Liver (tissue), 9 donors: ENCODE measurements around the gene POLG. TPM values are rescaled to one million over a fixed set of nuclear protein-coding genes. Genes with fewer than 3 reads are reported as not detected.
A peak's percentile ranks its signal among the peaks of the same experiment; 100 is the strongest.

Experiments used
- DNase-seq: peaks from one replicate; pipeline ENCODE4 v3.0.0-alpha.2; 2017; ENCODE audit warnings: low spot score
- H3K27ac ChIP-seq, 2 donors: one replicate each; pipeline ENCODE4 v1.7.0; 2013; ENCODE audit warnings: inconsistent platforms in 2 of 2, low read length in 2 of 2, control low read depth in 1 of 2, low read depth in 1 of 2, mild to moderate bottlenecking in 1 of 2
- H3K27me3 ChIP-seq, 4 donors: one replicate each; pipeline versions ENCODE4 v1.6.1 to v1.7.0; 2013; ENCODE audit warnings: low read length in 3 of 4, inconsistent platforms in 1 of 4, mild to moderate bottlenecking in 1 of 4, moderate library complexity in 1 of 4; ENCODE audit not compliant: control insufficient read depth in 4 of 4, insufficient read depth in 4 of 4
- H3K36me3 ChIP-seq, 4 donors: one replicate each; pipeline versions ENCODE4 v1.6.1 to v1.7.0; 2013; ENCODE audit warnings: low read length in 3 of 4, mild to moderate bottlenecking in 3 of 4, low read depth in 1 of 4, moderate library complexity in 1 of 4; ENCODE audit not compliant: control insufficient read depth in 4 of 4, insufficient read depth in 3 of 4
- H3K4me1 ChIP-seq, 4 donors: one replicate each; pipeline versions ENCODE4 v1.6.1 to v1.7.0; 2013; ENCODE audit warnings: low read length in 3 of 4, mild to moderate bottlenecking in 3 of 4, moderate library complexity in 1 of 4; ENCODE audit not compliant: control insufficient read depth in 4 of 4, insufficient read depth in 4 of 4
- H3K4me3 ChIP-seq, 3 donors: one replicate each; pipeline versions ENCODE4 v1.6.1 to v1.7.0; 2013; ENCODE audit warnings: low read length in 3 of 3, control low read depth in 1 of 3, low read depth in 1 of 3, mild to moderate bottlenecking in 1 of 3
- H3K9ac ChIP-seq, 2 donors: one replicate each; pipeline ENCODE4 v1.7.0; 2013; ENCODE audit warnings: low read length in 2 of 2, mild to moderate bottlenecking in 2 of 2, moderate library complexity in 2 of 2, control low read depth in 1 of 2, low read depth in 1 of 2
- H3K9me3 ChIP-seq, 4 donors: one replicate each; pipeline versions ENCODE4 v1.6.1 to v1.7.0; 2013; ENCODE audit warnings: low read length in 3 of 4; ENCODE audit not compliant: control insufficient read depth in 4 of 4
- EGR1 ChIP-seq, 2 donors: IDR thresholded peaks; 2 replicates each; pipeline ENCODE4 v1.6.1; 2016 to 2018; ENCODE audit warnings: antibody characterized with exemption in 2 of 2, low read depth in 2 of 2
- FOXA1 ChIP-seq: IDR thresholded peaks from 2 replicates; pipeline ENCODE4 v1.6.1; 2016; ENCODE audit warnings: antibody characterized with exemption
- FOXA2 ChIP-seq: IDR thresholded peaks from 2 replicates; pipeline ENCODE4 v1.6.1; 2016; ENCODE audit warnings: antibody characterized with exemption
- GABPA ChIP-seq, 2 donors: IDR thresholded peaks in 1 of 2; conservative IDR thresholded peaks in 1 of 2; 2 replicates each; pipeline ENCODE4 v1.6.1; 2016; ENCODE audit warnings: antibody characterized with exemption in 2 of 2, mild to moderate bottlenecking in 1 of 2, moderate library complexity in 1 of 2
- HNF4A ChIP-seq, 2 donors: conservative IDR thresholded peaks; 2 replicates each; pipeline ENCODE4 v1.6.1; 2016; ENCODE audit warnings: antibody characterized with exemption in 2 of 2, mild to moderate bottlenecking in 2 of 2
- JUND ChIP-seq, 2 donors: IDR thresholded peaks; 2 replicates each; pipeline ENCODE4 v1.6.1; 2016; ENCODE audit warnings: antibody characterized with exemption in 2 of 2
- NR2F2 ChIP-seq: IDR thresholded peaks from 2 replicates; pipeline ENCODE4 v1.6.1; 2016; ENCODE audit warnings: antibody characterized with exemption
- RAD21 ChIP-seq, 2 donors: IDR thresholded peaks; 2 replicates each; pipeline ENCODE4 v1.6.1; 2016; ENCODE audit warnings: antibody characterized with exemption in 2 of 2, mild to moderate bottlenecking in 2 of 2
- RXRA ChIP-seq, 2 donors: IDR thresholded peaks; 2 replicates each; pipeline ENCODE4 v1.6.1; 2017 to 2018; ENCODE audit warnings: antibody characterized with exemption in 2 of 2, mild to moderate bottlenecking in 1 of 2
- SP1 ChIP-seq: IDR thresholded peaks from 2 replicates; pipeline ENCODE4 v1.6.1; 2018; ENCODE audit warnings: antibody characterized with exemption, mild to moderate bottlenecking
- YY1 ChIP-seq: IDR thresholded peaks from 2 replicates; pipeline ENCODE4 v1.6.1; 2016; ENCODE audit warnings: antibody characterized with exemption, mild to moderate bottlenecking
- WGBS: extraction: QIAGEN DNeasy Blood & Tissue Kit; methylation state at CpG from one replicate; pipeline ENCODE4 v1.1.7; 2013; 5-methylcytosine and 5-hydroxymethylcytosine counted together
- polyA plus RNA-seq, 2 donors: library from polyadenylated mRNA; stranded (reverse) in 1 of 2; unstranded in 1 of 2; fragments of 200-250 nt in 1 of 2; fragments of >200 nt in 1 of 2; fragmentation: Nextera tagmentation in 1 of 2; extraction: Ambion mirVana in 1 of 2; gene quantifications; one replicate each; pipeline versions ENCODE4 v1.2.1 to v1.2.3, GENCODE V29; 2013 to 2015
- total RNA-seq, 2 donors: library from RNA; depleted of rRNA; stranded (reverse); fragments of >200 nt; gene quantifications; one replicate each; pipeline ENCODE4 v1.2.3, GENCODE V29; 2014
- TF ChIP-seq, protein P1 (sequence below): IDR thresholded peaks from 2 replicates; pipeline ENCODE4 v1.6.1; 2016; ENCODE audit warnings: antibody characterized with exemption
- TF ChIP-seq, protein P2 (sequence below): fragments of 150-350 bp; IDR thresholded peaks from 2 replicates; pipeline ENCODE4 v1.5.1; 2017; ENCODE audit warnings: improper control_type of control experiment, low read depth, low read length; ENCODE audit not compliant: missing input control
- TF ChIP-seq, protein P3 (sequence below): IDR thresholded peaks from 2 replicates; pipeline ENCODE4 v1.6.1; 2016; ENCODE audit warnings: antibody characterized with exemption
- TF ChIP-seq, protein P4 (sequence below): IDR thresholded peaks from 2 replicates; pipeline ENCODE4 v1.6.1; 2016; ENCODE audit warnings: antibody characterized with exemption
- TF ChIP-seq, protein P5 (sequence below): IDR thresholded peaks from 2 replicates; pipeline ENCODE4 v1.6.1; 2016; ENCODE audit warnings: antibody characterized with exemption, mild to moderate bottlenecking
- donor health status: healthy.
- donor health status: healthy.
- donor health status: healthy.
- donor health status: healthy.
- donor health status: healthy.

Gene POLG
- total and polyA plus RNA-seq, 4 donors, result 15.2 to 53.1 (median 31.4) TPM

DNA sequence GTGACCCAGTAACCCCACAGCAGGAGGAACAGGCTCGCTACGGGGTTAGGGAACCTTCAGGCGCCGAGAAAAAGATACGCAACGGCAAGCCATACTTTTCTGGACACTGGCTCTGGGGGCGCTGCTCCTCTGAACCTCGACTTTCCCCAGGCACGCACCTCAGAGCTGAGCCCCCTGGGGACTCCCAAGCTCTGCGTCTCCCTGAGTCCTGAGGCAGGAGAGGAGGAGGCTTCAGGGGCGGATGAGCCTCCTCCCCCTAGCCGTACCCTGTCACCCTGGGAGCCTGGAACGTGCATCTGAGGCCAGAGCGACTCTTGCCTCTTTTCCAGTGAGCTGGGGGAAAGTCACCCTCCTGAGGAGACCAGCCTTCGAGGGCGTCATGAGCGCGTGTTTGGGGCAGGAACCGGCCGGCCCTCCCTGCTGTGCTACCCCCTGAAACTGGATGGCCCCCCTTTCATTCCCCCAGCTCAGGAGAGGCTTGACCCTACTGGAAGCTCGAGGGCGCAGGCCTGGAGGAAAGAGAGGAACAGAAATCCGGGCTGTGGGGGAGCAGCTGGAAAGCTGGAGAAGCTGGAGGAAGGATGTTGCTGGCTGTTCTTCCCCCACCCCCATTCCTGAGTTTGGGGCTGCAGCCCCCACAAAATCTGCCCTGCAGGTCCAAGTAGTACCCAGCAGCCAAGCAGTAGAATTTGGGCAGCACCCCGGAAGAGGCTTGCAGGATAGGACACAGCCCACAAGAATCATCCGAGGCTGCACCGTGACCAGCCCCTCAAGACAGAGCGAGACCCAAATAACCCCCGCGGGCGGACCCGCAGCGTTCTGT lies 25.1 kb upstream of the POLG start:
- no peak overlapping the region for H3K9ac ChIP-seq
- no peaks in the 10 kb centered on the region for H3K9me3 ChIP-seq
- peak overlapping the region in 1 of 3 donors; percentile 34 for H3K4me3 ChIP-seq
- H3K36me3 ChIP-seq, result no peaks in the 10 kb centered on the region
- H3K27ac ChIP-seq, result no peak overlapping the region
- peaks cover 0 to 17% (median 9%) of the 10 kb centered on the region in 4 donors for H3K27me3 ChIP-seq
- WGBS, result 11% methylated on average over 32 of the region's 32 CpGs
- TF ChIP-seq NR2F2 (no peak), RXRA (IDR thresholded peaks at IDR 0.05) (no peak), JUND (IDR thresholded peaks at IDR 0.05) (no peak), SP1 (no peak), FOXA1 (no peak), EGR1 (IDR thresholded peaks at IDR 0.05; ENCODE audit: low read depth in 2 of 2) (no peak), GABPA (IDR thresholded peaks at IDR 0.05 in 1 of 2, conservative IDR thresholded peaks at IDR 0.05 in 1 of 2) (no peak), YY1 (no peak)
- TF ChIP-seq, protein P1, sequence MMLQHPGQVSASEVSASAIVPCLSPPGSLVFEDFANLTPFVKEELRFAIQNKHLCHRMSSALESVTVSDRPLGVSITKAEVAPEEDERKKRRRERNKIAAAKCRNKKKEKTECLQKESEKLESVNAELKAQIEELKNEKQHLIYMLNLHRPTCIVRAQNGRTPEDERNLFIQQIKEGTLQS, result no peak
- TF ChIP-seq, protein P2, sequence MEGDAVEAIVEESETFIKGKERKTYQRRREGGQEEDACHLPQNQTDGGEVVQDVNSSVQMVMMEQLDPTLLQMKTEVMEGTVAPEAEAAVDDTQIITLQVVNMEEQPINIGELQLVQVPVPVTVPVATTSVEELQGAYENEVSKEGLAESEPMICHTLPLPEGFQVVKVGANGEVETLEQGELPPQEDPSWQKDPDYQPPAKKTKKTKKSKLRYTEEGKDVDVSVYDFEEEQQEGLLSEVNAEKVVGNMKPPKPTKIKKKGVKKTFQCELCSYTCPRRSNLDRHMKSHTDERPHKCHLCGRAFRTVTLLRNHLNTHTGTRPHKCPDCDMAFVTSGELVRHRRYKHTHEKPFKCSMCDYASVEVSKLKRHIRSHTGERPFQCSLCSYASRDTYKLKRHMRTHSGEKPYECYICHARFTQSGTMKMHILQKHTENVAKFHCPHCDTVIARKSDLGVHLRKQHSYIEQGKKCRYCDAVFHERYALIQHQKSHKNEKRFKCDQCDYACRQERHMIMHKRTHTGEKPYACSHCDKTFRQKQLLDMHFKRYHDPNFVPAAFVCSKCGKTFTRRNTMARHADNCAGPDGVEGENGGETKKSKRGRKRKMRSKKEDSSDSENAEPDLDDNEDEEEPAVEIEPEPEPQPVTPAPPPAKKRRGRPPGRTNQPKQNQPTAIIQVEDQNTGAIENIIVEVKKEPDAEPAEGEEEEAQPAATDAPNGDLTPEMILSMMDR, result no peak
- TF ChIP-seq, protein P3, sequence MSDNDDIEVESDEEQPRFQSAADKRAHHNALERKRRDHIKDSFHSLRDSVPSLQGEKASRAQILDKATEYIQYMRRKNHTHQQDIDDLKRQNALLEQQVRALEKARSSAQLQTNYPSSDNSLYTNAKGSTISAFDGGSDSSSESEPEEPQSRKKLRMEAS, result no peak
- TF ChIP-seq, protein P4, sequence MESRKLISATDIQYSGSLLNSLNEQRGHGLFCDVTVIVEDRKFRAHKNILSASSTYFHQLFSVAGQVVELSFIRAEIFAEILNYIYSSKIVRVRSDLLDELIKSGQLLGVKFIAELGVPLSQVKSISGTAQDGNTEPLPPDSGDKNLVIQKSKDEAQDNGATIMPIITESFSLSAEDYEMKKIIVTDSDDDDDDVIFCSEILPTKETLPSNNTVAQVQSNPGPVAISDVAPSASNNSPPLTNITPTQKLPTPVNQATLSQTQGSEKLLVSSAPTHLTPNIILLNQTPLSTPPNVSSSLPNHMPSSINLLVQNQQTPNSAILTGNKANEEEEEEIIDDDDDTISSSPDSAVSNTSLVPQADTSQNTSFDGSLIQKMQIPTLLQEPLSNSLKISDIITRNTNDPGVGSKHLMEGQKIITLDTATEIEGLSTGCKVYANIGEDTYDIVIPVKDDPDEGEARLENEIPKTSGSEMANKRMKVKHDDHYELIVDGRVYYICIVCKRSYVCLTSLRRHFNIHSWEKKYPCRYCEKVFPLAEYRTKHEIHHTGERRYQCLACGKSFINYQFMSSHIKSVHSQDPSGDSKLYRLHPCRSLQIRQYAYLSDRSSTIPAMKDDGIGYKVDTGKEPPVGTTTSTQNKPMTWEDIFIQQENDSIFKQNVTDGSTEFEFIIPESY, result no peak
- DNase-seq, result no peak
- peaks cover 2 to 22% (median 10%) of the 10 kb centered on the region in 4 donors for H3K4me1 ChIP-seq

DNA sequence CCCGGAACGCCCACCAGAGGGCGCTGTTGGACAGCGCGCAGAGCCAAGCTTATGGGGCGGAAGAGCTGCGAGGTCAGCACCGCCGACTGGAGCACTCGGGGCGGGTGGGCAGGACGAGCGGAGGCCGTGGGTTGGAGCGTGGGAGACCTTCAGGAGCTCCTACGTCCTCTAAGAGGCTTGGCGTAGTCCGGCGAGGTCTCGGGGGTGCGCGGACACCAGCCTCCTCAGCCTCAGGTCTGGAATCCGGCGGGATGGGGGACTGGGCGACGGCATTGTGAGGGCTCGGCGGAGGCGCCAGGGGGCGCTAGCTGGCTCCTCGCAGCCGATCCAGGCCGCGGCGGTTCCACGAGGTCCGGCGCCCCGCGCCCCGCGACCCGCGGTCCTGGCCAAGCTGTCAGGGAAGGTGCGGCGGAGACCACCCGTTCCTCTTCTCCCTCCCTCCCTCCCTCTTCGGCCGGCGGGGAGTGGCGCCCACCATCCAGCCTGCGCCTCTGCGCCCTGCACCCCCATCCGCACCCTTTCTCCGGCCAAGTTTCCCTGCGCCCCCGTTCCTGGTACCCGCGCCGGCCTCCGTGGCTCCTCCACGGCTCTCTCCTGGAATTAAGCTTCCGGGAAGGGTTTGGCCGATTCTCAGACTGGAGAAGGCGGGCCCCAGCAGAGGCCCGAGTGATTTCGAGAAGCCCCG lies 24.3 kb upstream of the POLG start:
- no peaks in the 10 kb centered on the region for H3K36me3 ChIP-seq
- H3K9ac ChIP-seq, result no peak overlapping the region
- DNase-seq, result peak; percentile 85
- no peaks in the 10 kb centered on the region for H3K9me3 ChIP-seq
- H3K27ac ChIP-seq, result no peak overlapping the region
- WGBS, result 4% methylated on average over 68 of the region's 68 CpGs
- peak overlapping the region in 2 of 3 donors; percentile 34 to 55 for H3K4me3 ChIP-seq
- H3K27me3 ChIP-seq, result peaks cover 0 to 19% (median 9%) of the 10 kb centered on the region in 4 donors
- TF ChIP-seq, protein P5, sequence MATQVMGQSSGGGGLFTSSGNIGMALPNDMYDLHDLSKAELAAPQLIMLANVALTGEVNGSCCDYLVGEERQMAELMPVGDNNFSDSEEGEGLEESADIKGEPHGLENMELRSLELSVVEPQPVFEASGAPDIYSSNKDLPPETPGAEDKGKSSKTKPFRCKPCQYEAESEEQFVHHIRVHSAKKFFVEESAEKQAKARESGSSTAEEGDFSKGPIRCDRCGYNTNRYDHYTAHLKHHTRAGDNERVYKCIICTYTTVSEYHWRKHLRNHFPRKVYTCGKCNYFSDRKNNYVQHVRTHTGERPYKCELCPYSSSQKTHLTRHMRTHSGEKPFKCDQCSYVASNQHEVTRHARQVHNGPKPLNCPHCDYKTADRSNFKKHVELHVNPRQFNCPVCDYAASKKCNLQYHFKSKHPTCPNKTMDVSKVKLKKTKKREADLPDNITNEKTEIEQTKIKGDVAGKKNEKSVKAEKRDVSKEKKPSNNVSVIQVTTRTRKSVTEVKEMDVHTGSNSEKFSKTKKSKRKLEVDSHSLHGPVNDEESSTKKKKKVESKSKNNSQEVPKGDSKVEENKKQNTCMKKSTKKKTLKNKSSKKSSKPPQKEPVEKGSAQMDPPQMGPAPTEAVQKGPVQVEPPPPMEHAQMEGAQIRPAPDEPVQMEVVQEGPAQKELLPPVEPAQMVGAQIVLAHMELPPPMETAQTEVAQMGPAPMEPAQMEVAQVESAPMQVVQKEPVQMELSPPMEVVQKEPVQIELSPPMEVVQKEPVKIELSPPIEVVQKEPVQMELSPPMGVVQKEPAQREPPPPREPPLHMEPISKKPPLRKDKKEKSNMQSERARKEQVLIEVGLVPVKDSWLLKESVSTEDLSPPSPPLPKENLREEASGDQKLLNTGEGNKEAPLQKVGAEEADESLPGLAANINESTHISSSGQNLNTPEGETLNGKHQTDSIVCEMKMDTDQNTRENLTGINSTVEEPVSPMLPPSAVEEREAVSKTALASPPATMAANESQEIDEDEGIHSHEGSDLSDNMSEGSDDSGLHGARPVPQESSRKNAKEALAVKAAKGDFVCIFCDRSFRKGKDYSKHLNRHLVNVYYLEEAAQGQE, result peak; percentile 84
- TF ChIP-seq JUND (IDR thresholded peaks at IDR 0.05), result no peak
- TF ChIP-seq FOXA2, result no peak
- no peak for TF ChIP-seq HNF4A (conservative IDR thresholded peaks at IDR 0.05)
- TF ChIP-seq EGR1 (IDR thresholded peaks at IDR 0.05; ENCODE audit: low read depth in 2 of 2), result no peak
- TF ChIP-seq FOXA1, result no peak
- TF ChIP-seq RAD21 (IDR thresholded peaks at IDR 0.05), result peak; percentile 91 to 97
- H3K4me1 ChIP-seq, result peaks cover 2 to 18% (median 9%) of the 10 kb centered on the region in 4 donors
